ENCODE data around the gene PLCD3.

The PLCD3 gene

GRCh38 chr17:45118691-45119090, 13.6 kb downstream of the PLCD3 start:
- DNase-seq (ENCODE audit: extremely low read depth in 1 of 2, low read depth in 1 of 2) = no peak

GRCh38 chr17:45117848-45118646, 14.3 kb downstream of the PLCD3 start:
- DNase-seq (ENCODE audit: extremely low read depth in 1 of 2, low read depth in 1 of 2) = no peak

DNA sequence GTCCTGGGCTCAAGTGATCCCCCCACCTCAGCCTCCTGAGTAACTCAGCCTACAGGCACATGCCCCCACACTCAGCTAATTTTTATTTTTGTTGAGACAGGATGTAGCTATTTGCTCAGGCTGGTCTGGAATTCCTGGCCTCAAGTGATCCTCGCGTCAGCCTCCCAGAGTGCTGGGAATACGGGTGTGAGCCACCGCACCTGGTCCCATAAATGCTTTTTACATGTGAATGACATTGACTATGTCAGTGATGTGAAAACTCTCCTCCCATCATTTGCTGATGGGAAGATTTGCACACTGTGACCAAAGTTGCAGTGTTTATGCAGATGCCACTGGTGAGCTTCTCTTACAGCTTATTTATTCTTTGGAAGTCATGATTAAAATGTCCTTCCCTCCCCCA, 15.0 kb downstream of the PLCD3 start:
- DNase-seq (ENCODE audit: extremely low read depth in 1 of 2, low read depth in 1 of 2) = no peak

DNA sequence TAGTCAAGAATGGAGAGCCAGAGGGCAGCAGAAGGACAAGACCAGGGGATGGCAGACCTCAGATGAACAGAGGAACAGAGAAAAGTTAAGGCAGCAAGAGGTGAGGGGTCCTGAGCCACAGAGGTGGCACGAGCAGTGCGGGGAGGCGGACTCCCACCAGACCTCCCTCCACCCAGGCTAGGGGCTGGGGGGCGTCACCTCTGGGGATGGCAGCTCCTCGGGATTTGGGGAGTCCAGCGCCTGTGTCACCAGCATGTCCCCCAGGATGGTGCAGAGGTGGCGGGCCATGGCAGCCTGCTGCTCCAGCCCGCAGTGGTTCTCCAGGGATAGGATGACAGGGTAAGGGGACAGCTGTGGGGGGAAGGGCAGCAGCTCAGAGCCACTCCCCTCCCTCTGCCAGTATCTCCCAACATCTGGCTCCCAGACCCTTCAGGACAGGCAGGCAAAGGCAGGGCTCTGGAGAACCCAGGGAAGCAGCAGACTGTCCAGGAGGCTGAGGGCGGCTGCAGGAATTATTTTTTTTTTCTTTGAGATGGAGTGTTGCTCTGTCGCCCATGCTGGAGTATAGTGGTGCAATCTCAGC, 15.8 kb downstream of the PLCD3 start:
- no peak for DNase-seq (ENCODE audit: extremely low read depth in 1 of 2, low read depth in 1 of 2)

DNA sequence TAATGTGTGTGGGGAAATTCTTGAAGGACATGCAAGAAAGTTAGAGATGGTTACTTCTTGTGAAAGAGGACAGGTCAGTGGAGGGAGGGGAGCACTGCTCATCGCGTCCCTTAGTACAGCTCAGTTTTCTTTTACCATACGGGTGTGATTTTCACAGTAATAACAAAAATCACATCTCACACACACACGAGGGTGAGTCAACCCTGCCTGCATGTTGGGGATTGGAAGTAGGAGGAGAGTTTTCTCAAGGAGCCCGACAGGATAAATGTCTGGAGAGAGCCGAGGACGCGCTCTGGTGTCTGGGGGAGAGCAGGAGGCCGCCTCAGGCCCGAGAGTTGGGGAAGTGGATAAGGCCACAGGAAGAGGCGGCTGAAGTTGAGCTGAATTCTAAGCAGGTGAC, 16.4 kb downstream of the PLCD3 start:
- DNase-seq (ENCODE audit: extremely low read depth in 1 of 2, low read depth in 1 of 2) = no peak

DNA sequence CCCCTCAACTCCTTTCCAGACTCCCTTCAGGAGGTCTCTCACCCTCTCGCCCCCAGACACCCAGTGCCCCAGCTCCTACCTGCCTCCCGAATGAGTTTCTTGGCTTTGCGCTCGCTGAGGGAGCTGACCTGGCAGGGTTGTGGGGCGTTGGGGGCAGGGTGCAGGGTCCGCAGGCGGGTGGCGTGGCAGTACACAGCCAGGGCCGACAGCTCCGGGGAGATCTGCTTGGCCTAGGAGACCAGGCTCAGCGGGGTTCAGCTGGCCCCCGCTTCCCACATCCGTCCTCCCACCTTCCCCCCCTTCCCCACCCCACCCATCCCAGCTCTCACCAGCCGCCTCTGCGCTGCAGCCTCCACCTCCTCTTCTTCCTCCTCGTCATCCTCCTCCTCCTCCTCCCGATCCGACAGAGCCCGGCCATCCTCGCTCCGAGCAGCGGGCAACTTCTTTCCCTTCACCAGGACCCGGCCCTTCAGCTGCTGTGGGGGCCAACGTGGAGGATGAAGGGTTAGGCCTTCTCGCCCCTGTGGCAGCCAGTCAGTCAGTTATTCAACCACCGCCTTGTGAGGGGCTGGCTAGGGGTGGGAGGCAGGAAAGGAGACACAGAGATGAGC, 17.2 kb downstream of the PLCD3 start:
- DNase-seq (ENCODE audit: extremely low read depth in 1 of 2, low read depth in 1 of 2) = no peak

DNA sequence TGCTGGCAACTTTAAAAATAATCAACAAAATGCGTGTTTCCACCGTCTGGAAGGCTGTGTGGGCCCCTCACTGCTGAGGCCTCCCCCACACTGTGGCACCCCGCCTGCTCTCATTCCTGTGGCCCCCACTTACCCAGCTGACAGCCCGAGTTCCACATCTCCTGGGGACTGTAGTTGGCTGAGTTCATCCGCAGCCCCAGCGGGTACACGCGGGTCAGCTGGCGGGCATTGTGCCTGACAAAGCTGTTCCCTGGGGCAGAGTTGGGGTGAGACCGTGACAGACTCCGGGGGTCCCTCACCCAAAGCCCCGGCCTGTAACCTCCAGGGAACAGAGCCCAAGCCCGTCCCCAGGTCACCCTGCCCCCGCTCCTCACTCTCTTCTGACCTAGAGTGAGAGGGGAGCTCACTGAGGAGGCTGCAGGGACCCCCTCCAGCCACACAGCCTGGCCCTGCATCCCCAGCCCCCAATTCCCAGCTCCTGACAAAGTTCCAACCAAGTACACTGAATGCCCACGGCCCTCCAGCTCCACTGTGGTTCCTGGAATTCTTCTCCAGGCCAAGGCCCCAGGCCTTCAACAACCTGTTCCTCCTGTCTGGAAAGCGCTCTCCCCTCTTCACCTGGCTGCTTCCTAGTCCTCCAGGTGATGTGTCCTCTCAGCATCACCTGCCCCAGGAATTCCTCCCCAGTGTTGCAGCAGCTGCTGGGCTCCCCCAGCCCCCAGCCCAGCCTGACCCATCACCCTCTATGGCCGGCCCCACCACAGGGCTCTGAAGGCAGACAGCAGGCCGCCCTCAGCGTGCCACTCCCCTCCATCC, 18.0 kb downstream of the PLCD3 start:
- DNase-seq (ENCODE audit: extremely low read depth in 1 of 2, low read depth in 1 of 2) = no peak

DNA sequence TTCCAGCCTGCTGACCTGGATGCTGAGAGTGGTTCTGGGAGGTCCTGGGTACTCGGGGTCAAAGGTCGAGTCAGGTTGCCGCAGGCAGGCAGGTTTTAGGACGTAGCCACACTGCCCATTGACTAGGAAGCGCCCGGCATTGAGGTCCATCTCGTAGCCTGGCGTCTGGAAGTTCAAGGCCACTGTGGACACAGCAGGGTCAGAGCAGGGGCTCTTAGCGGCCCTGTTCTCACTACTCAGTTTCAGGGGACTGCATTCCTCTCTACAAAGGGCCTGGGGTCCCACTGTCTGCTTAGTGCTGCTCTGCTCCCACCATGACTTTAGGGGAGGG, 18.9 kb downstream of the PLCD3 start:
- DNase-seq (ENCODE audit: extremely low read depth in 1 of 2, low read depth in 1 of 2) = no peak

- no peak for DNase-seq (ENCODE audit: extremely low read depth in 1 of 2, low read depth in 1 of 2)
Observed at GRCh38 chr17:45112559-45113423, 19.5 kb downstream of the PLCD3 start.

- no peak for DNase-seq (ENCODE audit: extremely low read depth in 1 of 2, low read depth in 1 of 2)
Observed at GRCh38 chr17:45111850-45112249, 20.5 kb downstream of the PLCD3 start.

GRCh38 chr17:45110676-45111611, 21.4 kb downstream of the PLCD3 start:
- DNase-seq (ENCODE audit: extremely low read depth in 1 of 2, low read depth in 1 of 2) = no peak

GRCh38 chr17:45108595-45109521, 23.5 kb downstream of the PLCD3 start:
- DNase-seq (ENCODE audit: extremely low read depth in 1 of 2, low read depth in 1 of 2) = no peak

DNA sequence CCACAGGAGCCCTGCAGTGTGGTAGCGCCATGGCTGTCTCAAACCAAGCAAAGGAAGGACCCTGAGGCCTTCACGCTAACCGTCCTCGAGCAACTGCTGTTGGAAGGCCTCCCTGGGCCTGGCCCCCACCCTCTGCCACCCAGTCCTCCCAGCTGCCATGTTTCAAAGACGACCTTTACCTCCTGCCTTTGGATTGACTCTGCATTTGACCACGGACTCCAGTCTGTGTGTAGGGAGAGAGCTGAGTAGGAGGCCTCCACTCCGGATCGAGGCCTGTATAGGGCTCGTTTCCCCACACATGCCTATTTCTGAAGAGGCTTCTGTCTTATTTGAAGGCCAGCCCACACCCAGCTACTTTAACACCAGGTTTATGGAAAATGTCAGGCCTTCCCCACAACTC, 24.3 kb downstream of the PLCD3 start:
- DNase-seq (ENCODE audit: extremely low read depth in 1 of 2, low read depth in 1 of 2) = no peak

- DNase-seq (ENCODE audit: extremely low read depth in 1 of 2, low read depth in 1 of 2) = no peak
Observed at GRCh38 chr17:45107293-45108010, 24.9 kb downstream of the PLCD3 start.

DNA sequence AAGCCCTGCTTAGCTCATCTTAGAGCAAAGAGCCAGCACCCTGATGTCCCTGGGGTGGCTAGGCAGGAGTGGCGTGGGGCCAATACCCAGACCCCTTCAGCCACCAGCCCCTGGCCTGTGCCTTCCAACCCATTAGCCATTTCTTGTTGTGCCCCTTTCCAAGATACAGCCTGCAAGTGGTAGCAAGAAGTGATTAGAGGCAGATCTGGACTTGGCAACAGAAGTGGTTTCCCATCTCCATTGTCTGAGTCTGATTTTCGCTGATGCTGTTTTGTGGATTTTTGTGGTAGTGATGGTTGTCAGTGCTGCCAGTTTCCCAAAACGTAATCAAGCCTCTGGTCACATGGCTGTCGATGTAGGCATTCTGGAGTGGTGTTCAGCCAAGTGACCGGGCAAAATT, 25.7 kb downstream of the PLCD3 start:
- no peak for DNase-seq (ENCODE audit: extremely low read depth in 1 of 2, low read depth in 1 of 2)

DNA sequence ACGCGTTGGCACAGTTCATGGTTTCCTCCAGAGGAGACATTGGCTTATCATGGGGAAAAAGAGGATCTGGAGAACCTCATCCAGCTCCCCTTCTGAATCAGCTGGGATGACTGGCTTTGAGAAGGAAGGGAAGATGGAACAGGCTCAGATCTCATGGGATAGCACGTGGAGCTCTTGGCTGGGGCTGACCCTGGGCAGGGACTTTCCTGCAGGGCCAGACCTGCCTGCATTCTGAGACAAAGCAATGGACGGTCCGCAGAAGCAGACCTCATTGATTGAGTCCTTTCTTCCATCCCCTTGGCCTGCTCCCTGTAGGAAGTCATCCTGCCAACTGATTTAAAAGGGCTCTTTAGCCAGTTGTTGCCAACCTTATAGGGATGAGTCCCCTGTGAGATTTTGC, 26.2 kb downstream of the PLCD3 start:
- no peak for DNase-seq (ENCODE audit: extremely low read depth in 1 of 2, low read depth in 1 of 2)

DNA sequence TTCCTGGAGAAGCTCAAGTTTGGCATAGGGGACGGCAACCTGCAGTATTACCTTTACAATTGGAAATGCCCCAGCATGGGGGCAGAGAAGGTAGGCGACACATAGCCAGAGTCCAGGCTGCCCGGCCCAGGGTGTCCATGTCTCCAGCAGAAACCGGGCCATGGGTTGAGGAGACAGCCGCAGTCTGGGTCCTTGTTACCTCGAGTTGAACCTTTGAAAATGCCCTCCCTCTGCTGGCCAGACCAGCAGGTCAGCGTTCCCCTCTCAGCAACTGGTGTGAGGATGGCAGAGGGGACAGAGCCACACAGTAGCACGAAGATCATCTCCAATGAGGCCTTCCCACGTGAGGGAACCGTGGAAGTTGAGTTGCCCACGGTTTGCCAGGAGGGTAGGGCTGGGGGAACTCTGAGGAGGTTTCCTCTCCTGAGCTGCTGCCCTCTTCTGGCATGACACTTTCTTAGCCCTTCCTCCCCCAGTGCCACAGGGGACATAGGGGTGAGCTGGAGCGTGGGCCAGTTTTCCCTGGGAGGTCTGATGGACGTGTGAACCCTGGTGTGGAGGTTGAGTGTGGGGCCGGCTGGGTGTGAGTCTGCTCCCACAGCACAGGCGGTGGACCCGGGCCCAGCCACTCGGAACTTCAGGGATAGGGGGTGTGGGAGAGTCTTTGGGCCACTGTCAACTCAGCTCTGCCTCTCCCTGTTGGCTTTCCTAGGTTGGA, 27.2 kb downstream of the PLCD3 start:
- no peak for DNase-seq (ENCODE audit: extremely low read depth in 1 of 2, low read depth in 1 of 2)

All from stimulated activated CD8-positive, alpha-beta memory T cell treated with anti-CD3 and anti-CD28 coated beads, Interleukin-7, amount 100 ng/mL, for 48 hours (primary cell).